ENCODE measurements around the gene RPS24. TPM values are rescaled to one million over a fixed set of nuclear protein-coding genes. Genes with fewer than 3 reads are reported as not detected.

RPS24 gene
- total and polyA plus RNA-seq, 2 of the 13 experiments (the other 11 are each of a cell fraction or from before 2014, with no cell fraction given): 2,690 to 3,319 TPM

DNA sequence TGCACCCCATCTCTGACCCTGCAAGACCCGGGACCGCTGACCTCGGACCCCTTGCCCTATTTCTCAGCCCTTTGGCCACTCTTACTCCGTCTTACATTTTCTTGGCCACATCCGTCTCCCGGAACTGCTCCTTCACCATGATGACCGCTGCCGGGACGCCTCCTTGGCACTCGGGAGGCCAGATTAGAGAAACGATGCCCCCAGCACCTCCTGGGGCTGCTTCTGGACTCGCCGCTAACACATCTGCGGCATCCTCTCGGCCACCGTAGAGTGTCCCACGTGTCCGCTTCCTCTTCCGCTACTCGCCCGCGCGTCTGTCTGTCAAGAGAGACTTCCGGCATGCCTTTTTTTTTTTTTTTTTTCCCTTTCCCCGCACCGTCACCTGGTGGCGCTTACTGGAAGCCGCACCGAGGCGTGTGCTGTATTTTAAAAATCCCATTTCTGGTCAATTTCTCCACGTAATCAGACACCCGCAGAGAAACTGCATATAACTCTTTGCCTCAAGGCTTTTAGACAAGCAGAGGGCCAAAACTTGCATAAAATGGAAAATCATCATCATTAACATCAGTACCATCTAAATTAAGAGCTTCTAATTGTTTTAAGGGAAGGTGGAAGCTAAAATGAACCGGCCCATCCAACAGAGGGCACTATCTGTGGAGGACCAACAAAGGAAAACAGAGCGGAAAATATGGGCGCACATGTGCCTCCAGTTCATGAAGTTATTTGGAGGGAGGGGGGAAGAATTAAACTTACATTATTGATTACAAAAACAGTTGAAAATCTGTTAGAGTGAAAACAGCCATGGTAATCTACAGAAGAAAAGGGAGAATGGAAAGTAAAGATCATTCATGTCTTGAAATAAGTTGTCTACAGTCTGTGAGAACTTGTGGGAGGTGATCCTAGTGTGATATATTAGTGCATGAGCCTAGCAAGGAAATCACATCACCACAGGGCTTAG, 4.1 kb upstream of the RPS24 start, which contains the start of gene POLR3A (continued):
- TF ChIP-seq, protein P1, sequence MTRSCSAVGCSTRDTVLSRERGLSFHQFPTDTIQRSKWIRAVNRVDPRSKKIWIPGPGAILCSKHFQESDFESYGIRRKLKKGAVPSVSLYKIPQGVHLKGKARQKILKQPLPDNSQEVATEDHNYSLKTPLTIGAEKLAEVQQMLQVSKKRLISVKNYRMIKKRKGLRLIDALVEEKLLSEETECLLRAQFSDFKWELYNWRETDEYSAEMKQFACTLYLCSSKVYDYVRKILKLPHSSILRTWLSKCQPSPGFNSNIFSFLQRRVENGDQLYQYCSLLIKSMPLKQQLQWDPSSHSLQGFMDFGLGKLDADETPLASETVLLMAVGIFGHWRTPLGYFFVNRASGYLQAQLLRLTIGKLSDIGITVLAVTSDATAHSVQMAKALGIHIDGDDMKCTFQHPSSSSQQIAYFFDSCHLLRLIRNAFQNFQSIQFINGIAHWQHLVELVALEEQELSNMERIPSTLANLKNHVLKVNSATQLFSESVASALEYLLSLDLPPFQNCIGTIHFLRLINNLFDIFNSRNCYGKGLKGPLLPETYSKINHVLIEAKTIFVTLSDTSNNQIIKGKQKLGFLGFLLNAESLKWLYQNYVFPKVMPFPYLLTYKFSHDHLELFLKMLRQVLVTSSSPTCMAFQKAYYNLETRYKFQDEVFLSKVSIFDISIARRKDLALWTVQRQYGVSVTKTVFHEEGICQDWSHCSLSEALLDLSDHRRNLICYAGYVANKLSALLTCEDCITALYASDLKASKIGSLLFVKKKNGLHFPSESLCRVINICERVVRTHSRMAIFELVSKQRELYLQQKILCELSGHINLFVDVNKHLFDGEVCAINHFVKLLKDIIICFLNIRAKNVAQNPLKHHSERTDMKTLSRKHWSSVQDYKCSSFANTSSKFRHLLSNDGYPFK (CRISPR knock-in tag; IDR thresholded peaks at IDR 0.05; ENCODE audit: borderline replicate concordance): peak; percentile 81; the same call in 1 of the 2 replicates
- TF ChIP-seq KLF6 (CRISPR knock-in tag; IDR thresholded peaks at IDR 0.05) (peak; percentile 47; the same call in 1 of the 2 replicates), ZNF737 (CRISPR knock-in tag; IDR thresholded peaks at IDR 0.05; ENCODE audit: borderline replicate concordance) (no peak), FIP1L1 (IDR thresholded peaks at IDR 0.05; ENCODE audit: borderline replicate concordance, insufficient read depth, low read depth, low read length) (no peak), KLF15 (CRISPR knock-in tag; IDR thresholded peaks at IDR 0.05; ENCODE audit: borderline replicate concordance) (no peak; the same call in 1 of the 2 replicates), CREB3 (CRISPR knock-in tag; IDR thresholded peaks at IDR 0.05) (no peak), SETDB1 (CRISPR knock-in tag; IDR thresholded peaks at IDR 0.05; ENCODE audit: borderline replicate concordance) (no peak), BORCS8-MEF2B (CRISPR knock-in tag; IDR thresholded peaks at IDR 0.05) (peak; percentile 62; the same call in 1 of the 2 replicates), ASH2L (IDR thresholded peaks at IDR 0.05; ENCODE audit: insufficient read length, low read depth, low read length) (peak; percentile 86), SOX5 (CRISPR knock-in tag; IDR thresholded peaks at IDR 0.05; ENCODE audit: borderline replicate concordance) (peak; percentile 10), ZSCAN9 (CRISPR knock-in tag; IDR thresholded peaks at IDR 0.05; ENCODE audit: borderline replicate concordance) (no peak), ZNF225 (CRISPR knock-in tag; IDR thresholded peaks at IDR 0.05) (no peak), NR2C2 (CRISPR knock-in tag; IDR thresholded peaks at IDR 0.05; ENCODE audit: borderline replicate concordance) (peak; percentile 85; the same call in 1 of the 2 replicates), DBP (CRISPR knock-in tag; IDR thresholded peaks at IDR 0.05; ENCODE audit: not compliant biosample characterization) (peak; percentile 71), IKZF4 (CRISPR knock-in tag; IDR thresholded peaks at IDR 0.05; ENCODE audit: borderline replicate concordance, low read depth, not compliant biosample characterization) (no peak), ZNF616 (CRISPR knock-in tag; IDR thresholded peaks at IDR 0.05; ENCODE audit: low read depth) (0 out of 2 replicates have a peak, but pooled peaks have one; percentile 8), HNF1B (CRISPR knock-in tag; IDR thresholded peaks at IDR 0.05) (peak; percentile 65; the same call in 1 of the 2 replicates)
- TF ChIP-seq, protein P2, sequence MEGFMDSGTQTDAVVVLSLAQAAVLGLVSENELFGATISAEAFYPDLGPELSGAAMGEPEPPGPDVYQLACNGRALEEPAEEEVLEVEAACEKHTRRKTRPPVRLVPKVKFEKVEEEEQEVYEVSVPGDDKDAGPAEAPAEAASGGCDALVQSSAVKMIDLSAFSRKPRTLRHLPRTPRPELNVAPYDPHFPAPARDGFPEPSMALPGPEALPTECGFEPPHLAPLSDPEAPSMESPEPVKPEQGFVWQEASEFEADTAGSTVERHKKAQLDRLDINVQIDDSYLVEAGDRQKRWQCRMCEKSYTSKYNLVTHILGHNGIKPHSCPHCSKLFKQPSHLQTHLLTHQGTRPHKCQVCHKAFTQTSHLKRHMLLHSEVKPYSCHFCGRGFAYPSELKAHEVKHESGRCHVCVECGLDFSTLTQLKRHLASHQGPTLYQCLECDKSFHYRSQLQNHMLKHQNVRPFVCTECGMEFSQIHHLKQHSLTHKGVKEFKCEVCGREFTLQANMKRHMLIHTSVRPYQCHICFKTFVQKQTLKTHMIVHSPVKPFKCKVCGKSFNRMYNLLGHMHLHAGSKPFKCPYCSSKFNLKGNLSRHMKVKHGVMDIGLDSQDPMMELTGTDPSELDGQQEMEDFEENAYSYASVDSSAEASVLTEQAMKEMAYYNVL (CRISPR knock-in tag; IDR thresholded peaks at IDR 0.05; ENCODE audit: borderline replicate concordance): no peak

Measured in HepG2 (cell line).